GM23248 (cell line): Measurements from ENCODE around the gene HMCN1.

ENCODE experiments used
- EZH2 ChIP-seq: fragments of 200-600 bp; sonication (generic); IDR thresholded peaks from 2 replicates; pipeline ENCODE4 v1.6.1; 2018; ENCODE audit warnings: antibody characterized with exemption, mild to moderate bottlenecking; ENCODE audit not compliant: insufficient read depth, poor library complexity, severe bottlenecking
- EZH2phosphoT487 ChIP-seq: fragments of 200-600 bp; sonication (generic); IDR thresholded peaks from 2 replicates; pipeline ENCODE4 v1.6.1; 2018; ENCODE audit warnings: antibody characterized with exemption, moderate library complexity, mild to moderate bottlenecking, low read depth; ENCODE audit not compliant: insufficient read depth

DNA sequence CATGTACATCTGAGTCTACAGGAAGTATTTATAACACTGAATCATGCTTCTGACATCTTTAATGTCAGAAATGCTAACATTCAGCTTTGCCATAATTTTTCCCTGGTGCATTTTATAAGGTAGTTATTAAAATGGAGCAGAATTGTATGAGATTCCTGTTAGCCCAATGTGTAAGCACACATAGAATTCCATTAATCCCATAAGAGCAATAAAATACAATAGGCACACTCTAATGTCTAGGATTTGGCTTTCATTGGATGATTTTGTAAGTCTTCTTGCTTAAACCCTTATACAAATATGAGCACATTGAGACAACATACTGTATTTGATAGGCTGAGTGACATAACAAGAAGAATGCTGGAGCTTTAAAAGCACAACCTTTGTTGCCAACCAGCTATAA is 256.4 kb downstream of the HMCN1 start:
- TF ChIP-seq EZH2 (no peak), EZH2phosphoT487 (no peak)
